ENCODE results near the gene ZNF350. TPM values are rescaled to one million over a fixed set of nuclear protein-coding genes. Genes with fewer than 3 reads are reported as not detected.

Gene ZNF350
- total and polyA plus RNA-seq, 2 of the 13 experiments (the other 11 are each of a cell fraction or from before 2014, with no cell fraction given): 3.7 to 6.9 TPM

DNA sequence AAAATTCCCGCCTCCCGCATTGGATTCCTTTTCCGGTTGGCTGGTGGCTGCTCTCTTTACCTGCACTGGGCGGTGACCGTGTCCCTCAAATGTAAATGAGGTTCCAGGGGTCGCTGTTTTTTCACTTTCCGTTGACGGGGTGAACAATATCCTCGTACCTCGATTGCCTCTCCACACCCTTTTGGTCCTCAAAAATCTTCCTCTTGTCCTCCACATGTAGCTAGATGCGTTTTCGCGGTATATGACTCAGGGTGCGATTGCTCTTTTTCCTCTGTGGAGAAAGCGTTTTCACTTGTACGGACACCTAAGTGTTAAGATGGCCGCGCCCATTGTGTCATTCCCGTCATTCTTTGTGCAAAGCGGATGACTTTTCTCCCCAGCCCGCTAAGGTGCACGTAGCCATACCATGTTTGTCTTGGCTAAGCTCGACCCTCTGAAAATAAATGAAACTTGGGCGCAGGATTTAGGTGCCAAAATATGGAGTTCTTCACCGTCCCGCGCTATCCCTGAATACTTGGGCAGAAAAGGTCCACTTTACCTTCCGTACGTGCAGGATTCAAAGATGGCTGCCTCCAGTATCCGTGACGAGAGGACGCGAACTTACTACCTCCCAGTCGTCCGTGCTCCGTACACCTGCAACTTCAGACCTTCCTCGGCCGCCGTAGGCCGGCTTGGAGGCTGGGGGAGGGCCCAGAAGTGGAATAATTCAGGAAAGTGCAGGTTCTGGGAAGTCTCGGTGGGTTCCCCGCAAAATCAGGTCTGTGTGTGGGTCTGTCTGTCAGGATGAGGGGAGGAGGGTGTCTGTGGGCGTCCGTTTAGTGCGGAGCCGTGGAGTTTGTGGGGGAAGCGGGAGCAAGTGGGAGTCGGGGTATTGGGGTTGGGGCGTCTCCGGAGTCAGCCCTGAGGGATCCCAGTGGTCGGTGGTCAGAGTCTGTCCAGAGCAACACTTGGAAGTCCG lies 59.6 kb downstream of the ZNF350 start, which contains the start of gene ZNF613 (continued):
- no peak for TF ChIP-seq PAWR (CRISPR knock-in tag; IDR thresholded peaks at IDR 0.05; ENCODE audit: borderline replicate concordance)
- no peak for TF ChIP-seq SMARCC2 (IDR thresholded peaks at IDR 0.05)
- no peak for TF ChIP-seq ZNF510 (CRISPR knock-in tag; IDR thresholded peaks at IDR 0.05; ENCODE audit: low read depth)
- no peak for TF ChIP-seq ZNF382 (CRISPR knock-in tag; IDR thresholded peaks at IDR 0.05; ENCODE audit: borderline replicate concordance)
- no peak for TF ChIP-seq SIX4 (CRISPR knock-in tag; IDR thresholded peaks at IDR 0.05)
- TF ChIP-seq ZNF672 (CRISPR knock-in tag; IDR thresholded peaks at IDR 0.05): no peak
- TF ChIP-seq, protein P1, sequence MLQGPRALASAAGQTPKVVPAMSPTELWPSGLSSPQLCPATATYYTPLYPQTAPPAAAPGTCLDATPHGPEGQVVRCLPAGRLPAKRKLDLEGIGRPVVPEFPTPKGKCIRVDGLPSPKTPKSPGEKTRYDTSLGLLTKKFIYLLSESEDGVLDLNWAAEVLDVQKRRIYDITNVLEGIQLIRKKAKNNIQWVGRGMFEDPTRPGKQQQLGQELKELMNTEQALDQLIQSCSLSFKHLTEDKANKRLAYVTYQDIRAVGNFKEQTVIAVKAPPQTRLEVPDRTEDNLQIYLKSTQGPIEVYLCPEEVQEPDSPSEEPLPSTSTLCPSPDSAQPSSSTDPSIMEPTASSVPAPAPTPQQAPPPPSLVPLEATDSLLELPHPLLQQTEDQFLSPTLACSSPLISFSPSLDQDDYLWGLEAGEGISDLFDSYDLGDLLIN (CRISPR knock-in tag; IDR thresholded peaks at IDR 0.05; ENCODE audit: borderline replicate concordance): no peak
- TF ChIP-seq KDM4B (CRISPR knock-in tag; IDR thresholded peaks at IDR 0.05): no peak
- TF ChIP-seq POLR2AphosphoS5 (IDR thresholded peaks at IDR 0.05; ENCODE audit: low read depth, low read length): peak; percentile 54
- TF ChIP-seq ZNF691 (CRISPR knock-in tag; IDR thresholded peaks at IDR 0.05; ENCODE audit: borderline replicate concordance, low read depth): no peak
- TF ChIP-seq LCORL (IDR thresholded peaks at IDR 0.05): no peak
- TF ChIP-seq LCORL (CRISPR knock-in tag; IDR thresholded peaks at IDR 0.05): peak; percentile 64
- TF ChIP-seq ZNF431 (CRISPR knock-in tag; IDR thresholded peaks at IDR 0.05; ENCODE audit: borderline replicate concordance, low read depth): no peak
- no peak for TF ChIP-seq ZBTB10 (CRISPR knock-in tag; IDR thresholded peaks at IDR 0.05; ENCODE audit: borderline replicate concordance)
- TF ChIP-seq ZBED4 (CRISPR knock-in tag; IDR thresholded peaks at IDR 0.05; ENCODE audit: borderline replicate concordance): no peak
- TF ChIP-seq FLYWCH1 (CRISPR knock-in tag; IDR thresholded peaks at IDR 0.05): no peak
- TF ChIP-seq ZBTB34 (CRISPR knock-in tag; IDR thresholded peaks at IDR 0.05): 0 out of 2 replicates have a peak, but pooled peaks have one; percentile 30

All from HepG2 (cell line).